Measurements from ENCODE around the gene KCND3.

- no peak for TF ChIP-seq CTCF (IDR thresholded peaks at IDR 0.05)
- no peak for TF ChIP-seq POLR2A (IDR thresholded peaks at IDR 0.05)
Observed at GRCh38 chr1:111805251-111805650, 184.2 kb downstream of the KCND3 start.

Data from lower leg skin (tissue), 3 donors.